Immature natural killer cell (primary cell): ENCODE measurements around the gene GPR78. TPM values are rescaled to one million over a fixed set of nuclear protein-coding genes. Genes with fewer than 3 reads are reported as not detected.
"Not testable (repeated sequence)": the region's sequence is repeated elsewhere in the genome, so short reads cannot be mapped to it uniquely, and the experiment has no call there.

ENCODE experiments used
- DNase-seq, 3 donors: peaks; one replicate each; pipeline ENCODE4 v3.0.0; 2022; ENCODE audit warnings: mixed read lengths in 1 of 3
- H3K27ac Mint-ChIP-seq, 6 donors: one replicate each; pipeline ENCODE4 v1.8.0; 2020; ENCODE audit warnings: mixed read lengths in 6 of 6, mild to moderate bottlenecking in 5 of 6, inconsistent platforms in 4 of 6, moderate library complexity in 3 of 6
- H3K27me3 Mint-ChIP-seq, 3 donors: one replicate each; pipeline ENCODE4 v1.8.0; 2020 to 2021; ENCODE audit warnings: low read depth in 3 of 3, mild to moderate bottlenecking in 3 of 3, mixed read lengths in 3 of 3, moderate library complexity in 3 of 3, inconsistent platforms in 1 of 3
- H3K36me3 Mint-ChIP-seq, 3 donors: one replicate each; pipeline ENCODE4 v1.8.0; 2020; ENCODE audit warnings: mixed read lengths in 3 of 3, inconsistent platforms in 2 of 3, mild to moderate bottlenecking in 2 of 3
- H3K4me1 Mint-ChIP-seq, 2 donors: one replicate each; pipeline ENCODE4 v1.8.0; 2020; ENCODE audit warnings: inconsistent platforms in 2 of 2, mild to moderate bottlenecking in 2 of 2, mixed read lengths in 2 of 2, moderate library complexity in 1 of 2
- H3K4me3 Mint-ChIP-seq, 5 donors: one replicate each; pipeline ENCODE4 v1.8.0; 2020; ENCODE audit warnings: mild to moderate bottlenecking in 5 of 5, mixed read lengths in 5 of 5, inconsistent platforms in 3 of 5, moderate library complexity in 3 of 5
- H3K9me3 Mint-ChIP-seq, 6 donors: one replicate each; pipeline ENCODE4 v1.8.0; 2020; ENCODE audit warnings: mild to moderate bottlenecking in 6 of 6, mixed read lengths in 6 of 6, inconsistent platforms in 4 of 6, moderate library complexity in 3 of 6
- polyA plus RNA-seq, 3 donors: library from polyadenylated mRNA; unstranded; fragments of 300-500 nt; fragmentation: Illumina TruSeq; gene quantifications; one replicate each; pipeline ENCODE4 v1.2.3, GENCODE V29; 2021

GPR78 gene
- polyA plus RNA-seq, 3 donors from 2014 or later, result not detected

GRCh38 chr4:8564595-8564994 lies 15.6 kb upstream of the GPR78 start:
- Mint-ChIP-seq H3K9me3 (no peaks in the 10 kb centered on the region), H3K4me3 (no peak overlapping the region), H3K27ac (no peak overlapping the region), H3K36me3 (no peaks in the 10 kb centered on the region), H3K4me1 (no peaks in the 10 kb centered on the region), H3K27me3 (peaks cover 2 to 6% (median 2%) of the 10 kb centered on the region in 3 donors)
- no peak for DNase-seq

GRCh38 chr4:8568068-8568668 lies 12.0 kb upstream of the GPR78 start:
- peaks cover 2 to 8% (median 7%) of the 10 kb centered on the region in 3 donors for H3K27me3 Mint-ChIP-seq
- H3K27ac Mint-ChIP-seq, result no peak overlapping the region
- H3K4me3 Mint-ChIP-seq, result no peak overlapping the region
- no peaks in the 10 kb centered on the region for H3K36me3 Mint-ChIP-seq
- no peaks in the 10 kb centered on the region for H3K9me3 Mint-ChIP-seq
- DNase-seq, result no peak
- H3K4me1 Mint-ChIP-seq, result no peaks in the 10 kb centered on the region

- Mint-ChIP-seq H3K27me3 (peaks cover 2 to 8% (median 7%) of the 10 kb centered on the region in 3 donors), H3K9me3 (no peaks in the 10 kb centered on the region), H3K36me3 (no peaks in the 10 kb centered on the region), H3K4me3 (no peak overlapping the region), H3K4me1 (no peaks in the 10 kb centered on the region), H3K27ac (no peak overlapping the region)
- no peak for DNase-seq
These were observed 10.0 kb upstream of the GPR78 start for GRCh38 chr4:8570201-8570600.

GRCh38 chr4:8571702-8572685 lies 8.2 kb upstream of the GPR78 start:
- Mint-ChIP-seq H3K27ac (no peak overlapping the region), H3K4me1 (no peaks in the 10 kb centered on the region), H3K27me3 (peaks cover 0 to 8% (median 6%) of the 10 kb centered on the region in 3 donors), H3K4me3 (no peak overlapping the region), H3K9me3 (no peaks in the 10 kb centered on the region), H3K36me3 (no peaks in the 10 kb centered on the region)
- no peak for DNase-seq

- H3K27ac Mint-ChIP-seq, result no peak overlapping the region
These were observed 6.9 kb upstream of the GPR78 start for GRCh38 chr4:8573266-8573665.

GRCh38 chr4:8574796-8575370 lies 5.3 kb upstream of the GPR78 start:
- no peak overlapping the region for H3K4me3 Mint-ChIP-seq
- H3K4me1 Mint-ChIP-seq, result no peaks in the 10 kb centered on the region
- H3K36me3 Mint-ChIP-seq, result no peaks in the 10 kb centered on the region
- no peak overlapping the region for H3K27ac Mint-ChIP-seq
- H3K9me3 Mint-ChIP-seq, result no peaks in the 10 kb centered on the region
- H3K27me3 Mint-ChIP-seq, result peaks cover 0 to 17% (median 7%) of the 10 kb centered on the region in 3 donors
- DNase-seq, result no peak

More at GRCh38 chr4:8573266-8573665, 6.9 kb upstream of the GPR78 start:
- Mint-ChIP-seq H3K27me3 (peaks cover 0 to 11% (median 6%) of the 10 kb centered on the region in 3 donors), H3K4me3 (no peak overlapping the region), H3K4me1 (no peaks in the 10 kb centered on the region), H3K9me3 (no peaks in the 10 kb centered on the region), H3K36me3 (no peaks in the 10 kb centered on the region)
- no peak for DNase-seq

- Mint-ChIP-seq H3K27me3 (peaks cover 0 to 17% (median 9%) of the 10 kb centered on the region in 3 donors), H3K36me3 (no peaks in the 10 kb centered on the region), H3K9me3 (no peaks in the 10 kb centered on the region)
These were observed 4.7 kb upstream of the GPR78 start for GRCh38 chr4:8575457-8575856.

GRCh38 chr4:8576591-8576990 lies 3.6 kb upstream of the GPR78 start:
- not testable (repeated sequence) for H3K9me3 Mint-ChIP-seq, DNase-seq, H3K27ac Mint-ChIP-seq, H3K4me1 Mint-ChIP-seq, H3K4me3 Mint-ChIP-seq, H3K36me3 Mint-ChIP-seq
- H3K27me3 Mint-ChIP-seq, result peaks cover 0 to 11% (median 8%) of the 10 kb centered on the region in 3 donors

More at GRCh38 chr4:8575457-8575856, 4.7 kb upstream of the GPR78 start:
- DNase-seq, result no peak
- H3K27ac Mint-ChIP-seq, result no peak overlapping the region
- no peak overlapping the region for H3K4me3 Mint-ChIP-seq
- no peaks in the 10 kb centered on the region for H3K4me1 Mint-ChIP-seq

GRCh38 chr4:8577046-8577445 lies 3.1 kb upstream of the GPR78 start:
- DNase-seq, result no peak
- no peaks in the 10 kb centered on the region for H3K9me3 Mint-ChIP-seq
- H3K36me3 Mint-ChIP-seq, result no peaks in the 10 kb centered on the region
- no peaks in the 10 kb centered on the region for H3K4me1 Mint-ChIP-seq
- no peak overlapping the region for H3K4me3 Mint-ChIP-seq
- peaks cover 0 to 11% (median 8%) of the 10 kb centered on the region in 3 donors for H3K27me3 Mint-ChIP-seq
- no peak overlapping the region for H3K27ac Mint-ChIP-seq

GRCh38 chr4:8577972-8578371 lies 2.2 kb upstream of the GPR78 start:
- Mint-ChIP-seq H3K27me3 (peaks cover 0 to 11% (median 8%) of the 10 kb centered on the region in 3 donors), H3K4me3 (no peak overlapping the region), H3K27ac (no peak overlapping the region), H3K4me1 (no peaks in the 10 kb centered on the region), H3K9me3 (no peaks in the 10 kb centered on the region), H3K36me3 (no peaks in the 10 kb centered on the region)
- DNase-seq, result no peak

- Mint-ChIP-seq H3K27me3 (peaks cover 0 to 11% (median 8%) of the 10 kb centered on the region in 3 donors), H3K4me1 (no peaks in the 10 kb centered on the region), H3K4me3 (no peak overlapping the region), H3K9me3 (no peaks in the 10 kb centered on the region), H3K36me3 (no peaks in the 10 kb centered on the region), H3K27ac (no peak overlapping the region)
- no peak for DNase-seq
These were observed 1.5 kb upstream of the GPR78 start for GRCh38 chr4:8578717-8579116.

- Mint-ChIP-seq H3K4me1 (no peaks in the 10 kb centered on the region), H3K27me3 (peaks cover 0 to 11% (median 8%) of the 10 kb centered on the region in 3 donors), H3K9me3 (no peaks in the 10 kb centered on the region), H3K27ac (no peak overlapping the region), H3K4me3 (no peak overlapping the region), H3K36me3 (no peaks in the 10 kb centered on the region)
- DNase-seq, result no peak
These were observed 469 bp upstream of the GPR78 start for GRCh38 chr4:8579526-8580320.

GRCh38 chr4:8581094-8581861 lies 1.1 kb downstream of the GPR78 start:
- DNase-seq, result no peak
- Mint-ChIP-seq H3K4me3 (no peak overlapping the region), H3K36me3 (no peaks in the 10 kb centered on the region), H3K27ac (no peak overlapping the region), H3K9me3 (no peaks in the 10 kb centered on the region), H3K27me3 (peaks cover 0 to 13% (median 8%) of the 10 kb centered on the region in 3 donors), H3K4me1 (no peaks in the 10 kb centered on the region)
